Memory B cell (primary cell): ENCODE results near the gene GFOD1.
A peak's percentile ranks its signal among the peaks of the same experiment; 100 is the strongest.

ENCODE experiments used
- ATAC-seq: fragments of 150-1000 bp; cut with Tn5 transposase; 2 replicates; pipeline ENCODE4 v1.10.0; 2021; ENCODE audit warnings: low read depth, mild to moderate bottlenecking, moderate library complexity
- DNase-seq, 2 donors: peaks; one replicate each; pipeline ENCODE4 v3.0.0; 2022; ENCODE audit warnings: low spot score in 2 of 2
- H3K27ac Mint-ChIP-seq: one replicate; pipeline ENCODE4 v1.8.0; 2022; ENCODE audit warnings: mild to moderate bottlenecking, moderate library complexity, mixed read lengths
- H3K27me3 Mint-ChIP-seq: one replicate; pipeline ENCODE4 v1.8.0; 2022; ENCODE audit warnings: mixed read lengths
- H3K36me3 Mint-ChIP-seq: one replicate; pipeline ENCODE4 v1.8.0; 2022; ENCODE audit warnings: mild to moderate bottlenecking, mixed read lengths
- H3K4me1 Mint-ChIP-seq: one replicate; pipeline ENCODE4 v1.8.0; 2022; ENCODE audit warnings: mixed read lengths
- H3K4me3 Mint-ChIP-seq: one replicate; pipeline ENCODE4 v1.8.0; 2022; ENCODE audit warnings: mild to moderate bottlenecking, moderate library complexity, mixed read lengths
- H3K9me3 Mint-ChIP-seq: one replicate; pipeline ENCODE4 v1.8.0; 2022; ENCODE audit warnings: mixed read lengths

Gene GFOD1

DNA sequence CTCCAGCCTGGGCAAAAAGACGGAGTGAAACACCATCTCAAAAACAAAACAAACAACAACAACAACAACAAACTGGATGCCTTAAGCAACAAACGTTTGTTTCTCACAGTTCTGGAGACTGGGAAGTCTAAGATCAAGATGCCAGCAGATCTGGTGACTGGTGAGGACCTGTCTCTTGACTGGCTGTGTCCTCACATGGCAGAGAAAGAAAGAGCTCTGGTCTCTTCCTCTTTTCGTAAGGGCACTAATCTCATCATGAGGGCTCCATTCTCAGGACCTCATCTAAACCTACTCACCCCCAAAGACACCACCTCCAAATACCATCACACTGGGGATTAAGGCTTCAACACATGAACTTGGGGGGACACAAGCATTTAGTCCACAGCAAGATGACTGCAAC lies 13.5 kb upstream of the GFOD1 start:
- no peak overlapping the region for H3K27ac Mint-ChIP-seq
- ATAC-seq (no peak), DNase-seq (no peak)
- H3K4me1 Mint-ChIP-seq, result no peaks in the 10 kb centered on the region
- H3K36me3 Mint-ChIP-seq, result no peaks in the 10 kb centered on the region
- H3K27me3 Mint-ChIP-seq, result no peaks in the 10 kb centered on the region
- H3K4me3 Mint-ChIP-seq, result no peak overlapping the region
- no peaks in the 10 kb centered on the region for H3K9me3 Mint-ChIP-seq

DNA sequence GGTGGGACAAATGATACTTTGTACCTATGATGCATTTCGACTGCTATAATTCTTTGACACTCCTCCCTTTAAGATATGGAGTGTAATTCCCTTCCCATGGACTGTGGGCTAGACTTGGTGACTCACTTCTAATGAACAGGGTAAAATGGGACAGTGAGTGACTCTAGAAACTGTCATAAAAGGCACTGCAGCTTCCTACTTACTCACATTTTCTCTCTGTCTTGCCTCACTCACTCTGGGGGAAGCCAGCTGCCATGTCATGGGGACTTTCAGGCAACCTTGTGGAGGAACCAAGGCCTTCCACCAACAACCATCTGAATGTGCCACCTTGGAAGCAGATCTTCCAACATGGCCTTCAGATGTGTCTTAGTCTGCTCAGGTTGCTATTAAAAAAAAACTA lies 12.9 kb upstream of the GFOD1 start:
- Mint-ChIP-seq H3K4me1 (no peaks in the 10 kb centered on the region), H3K27me3 (no peaks in the 10 kb centered on the region)
- no peak for DNase-seq

DNA sequence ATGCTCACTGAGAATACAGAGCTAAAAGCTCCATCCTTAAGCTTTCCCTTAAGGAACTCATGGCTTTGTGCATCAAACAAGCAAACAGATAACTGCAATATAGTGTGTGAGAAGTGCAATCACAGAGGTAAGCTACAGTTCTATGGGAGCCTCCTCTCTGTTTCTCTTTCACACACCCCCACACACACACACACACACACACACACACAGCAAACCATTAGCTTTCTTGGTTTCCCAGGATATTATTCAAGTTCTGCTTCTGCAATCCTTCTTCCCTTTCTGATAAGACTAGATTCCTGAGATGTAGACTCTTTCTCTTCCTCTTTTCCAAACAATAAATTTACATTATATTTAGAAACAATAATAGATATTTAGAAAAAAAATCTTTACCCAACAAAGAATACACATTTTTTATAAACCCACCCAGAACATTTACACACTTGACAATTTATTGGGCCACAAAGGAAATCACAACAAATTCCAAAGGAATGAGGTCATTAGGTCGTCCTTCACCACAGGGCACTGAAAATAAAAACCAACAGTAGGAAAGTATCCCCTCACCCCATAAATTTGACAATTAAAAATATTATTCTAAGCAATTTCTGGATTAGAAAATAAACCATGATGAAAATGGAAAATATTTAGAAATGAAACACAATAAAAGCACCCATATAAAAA lies 9.3 kb upstream of the GFOD1 start:
- Mint-ChIP-seq H3K36me3 (no peaks in the 10 kb centered on the region), H3K27ac (no peak overlapping the region), H3K9me3 (no peaks in the 10 kb centered on the region), H3K27me3 (no peaks in the 10 kb centered on the region), H3K4me3 (no peak overlapping the region), H3K4me1 (no peaks in the 10 kb centered on the region)
- no peak for DNase-seq
- ATAC-seq, result no peak

More for the DNA sequence above, 12.9 kb upstream of the GFOD1 start:
- ATAC-seq, result no peak
- Mint-ChIP-seq H3K27ac (no peak overlapping the region), H3K9me3 (no peaks in the 10 kb centered on the region), H3K4me3 (no peak overlapping the region), H3K36me3 (no peaks in the 10 kb centered on the region)

DNA sequence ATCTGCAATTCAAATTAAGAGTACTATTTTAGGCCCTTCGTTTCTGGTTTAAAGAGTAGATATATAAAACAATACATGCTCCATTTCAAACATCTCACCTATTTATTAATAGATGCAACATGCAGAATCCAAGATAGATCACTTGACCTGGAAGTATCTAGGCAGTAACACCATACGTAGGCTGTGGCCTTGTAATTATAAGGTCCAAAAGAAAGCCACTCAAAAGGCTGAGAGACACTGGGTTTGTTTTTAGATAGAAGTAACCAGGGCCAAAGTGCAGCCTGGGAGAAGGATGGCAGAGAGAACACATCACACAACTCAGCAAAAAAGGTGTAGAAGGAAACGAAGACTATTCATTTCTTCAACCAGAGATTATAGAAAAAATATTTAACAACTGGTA lies 8.4 kb upstream of the GFOD1 start:
- no peaks in the 10 kb centered on the region for H3K27me3 Mint-ChIP-seq
- no peak overlapping the region for H3K27ac Mint-ChIP-seq
- DNase-seq, result no peak
- H3K4me1 Mint-ChIP-seq, result no peaks in the 10 kb centered on the region
- no peak for ATAC-seq
- no peaks in the 10 kb centered on the region for H3K9me3 Mint-ChIP-seq
- H3K36me3 Mint-ChIP-seq, result no peaks in the 10 kb centered on the region
- H3K4me3 Mint-ChIP-seq, result no peak overlapping the region

DNA sequence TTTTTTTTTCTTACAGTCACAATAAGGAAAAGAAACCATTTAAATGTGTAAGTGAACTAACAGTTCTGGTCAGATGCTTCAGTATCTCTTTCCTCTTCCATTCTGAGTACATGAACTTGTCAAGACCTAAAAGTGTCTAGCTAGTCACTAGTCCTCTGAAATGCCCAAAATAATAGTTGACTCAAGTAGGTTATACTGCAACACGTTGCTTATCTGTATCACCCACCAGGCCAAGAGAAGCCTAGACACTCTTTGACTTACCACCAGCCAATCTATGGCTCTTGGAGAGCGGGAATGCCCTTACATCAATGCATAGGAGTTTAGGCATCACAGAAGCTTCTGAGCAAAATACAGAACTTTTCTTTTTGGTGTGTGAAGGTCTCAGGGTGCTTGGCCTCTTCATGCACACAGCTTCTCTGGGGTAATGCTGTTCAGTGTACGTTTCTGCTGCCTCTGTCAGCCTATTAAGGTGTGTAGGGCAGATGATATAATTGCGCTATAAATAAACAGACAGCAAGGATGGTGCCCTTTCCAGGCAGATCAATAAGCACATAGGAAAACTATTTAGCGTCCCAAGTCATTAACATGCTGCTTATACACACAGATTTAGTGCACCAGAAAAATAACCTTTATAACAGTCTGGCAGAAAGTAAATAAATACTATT lies 7.8 kb upstream of the GFOD1 start:
- ATAC-seq, result no peak
- H3K27me3 Mint-ChIP-seq, result no peaks in the 10 kb centered on the region

DNA sequence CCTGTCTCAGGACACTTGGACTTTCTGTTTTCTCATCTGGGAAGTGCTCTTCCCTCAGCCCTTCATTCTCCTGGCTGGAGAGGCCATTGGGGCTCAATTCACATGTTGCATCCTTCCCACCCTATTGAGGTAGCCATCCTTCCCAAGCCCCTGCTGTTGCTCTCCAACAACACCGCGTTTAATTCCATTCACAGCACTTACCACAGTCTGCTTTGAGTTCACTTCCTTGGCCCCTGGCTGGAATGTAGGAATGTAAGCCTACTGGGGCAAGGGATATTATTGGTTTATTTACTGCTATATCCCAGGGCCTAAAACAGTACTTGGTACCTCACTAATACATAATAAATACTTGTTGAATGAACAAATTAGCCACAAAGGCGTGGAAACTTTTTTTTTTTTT lies 6.7 kb upstream of the GFOD1 start:
- ATAC-seq, result no peak
- Mint-ChIP-seq H3K27me3 (no peaks in the 10 kb centered on the region), H3K4me1 (no peaks in the 10 kb centered on the region), H3K9me3 (no peaks in the 10 kb centered on the region), H3K4me3 (no peak overlapping the region), H3K36me3 (no peaks in the 10 kb centered on the region), H3K27ac (no peak overlapping the region)
- DNase-seq, result no peak

More for the DNA sequence above, 7.8 kb upstream of the GFOD1 start:
- Mint-ChIP-seq H3K9me3 (no peaks in the 10 kb centered on the region), H3K27ac (no peak overlapping the region), H3K4me1 (no peaks in the 10 kb centered on the region), H3K36me3 (no peaks in the 10 kb centered on the region), H3K4me3 (no peak overlapping the region)
- DNase-seq, result no peak

DNA sequence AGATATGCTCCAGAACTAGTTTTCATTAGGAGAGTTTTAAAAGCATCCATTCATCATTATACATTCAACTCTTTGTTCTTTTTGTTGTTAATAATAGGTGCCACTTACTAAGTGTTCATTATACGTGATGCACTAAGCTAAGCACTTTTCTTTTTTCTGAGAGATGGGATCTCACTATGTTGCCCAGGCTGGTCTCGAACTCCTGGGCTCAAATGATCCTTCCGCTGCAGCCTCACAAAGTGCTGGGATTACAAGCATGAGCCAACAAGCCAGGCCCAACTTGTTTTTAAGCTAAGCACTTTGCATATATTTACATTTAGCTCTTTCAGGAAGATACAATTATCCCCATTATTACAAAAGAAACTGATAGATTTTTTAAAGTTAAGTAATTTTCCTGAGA lies 5.7 kb upstream of the GFOD1 start:
- peaks cover 6% of the 10 kb centered on the region for H3K4me1 Mint-ChIP-seq
- H3K36me3 Mint-ChIP-seq, result no peaks in the 10 kb centered on the region
- ATAC-seq (no peak), DNase-seq (no peak)
- H3K27me3 Mint-ChIP-seq, result no peaks in the 10 kb centered on the region
- no peak overlapping the region for H3K27ac Mint-ChIP-seq
- no peak overlapping the region for H3K4me3 Mint-ChIP-seq
- no peaks in the 10 kb centered on the region for H3K9me3 Mint-ChIP-seq

DNA sequence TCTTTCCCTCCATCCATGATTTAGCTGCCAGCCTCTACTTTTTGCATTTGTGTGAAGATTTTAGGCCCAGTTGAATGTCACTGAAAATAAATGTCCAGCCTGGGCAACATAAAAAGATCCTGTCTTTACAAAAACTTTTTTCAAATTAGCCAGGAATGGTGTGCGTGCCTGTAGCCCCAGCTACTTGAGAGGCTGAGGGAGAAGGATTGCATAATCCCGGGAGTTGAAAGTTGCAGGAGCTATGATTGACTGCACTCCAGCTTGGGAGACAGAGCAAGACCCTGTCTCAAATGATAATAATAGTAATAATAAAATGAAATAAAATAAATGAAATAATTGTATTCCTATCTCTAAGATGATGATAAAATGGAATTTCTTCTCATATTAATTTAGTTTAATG lies 5.0 kb upstream of the GFOD1 start:
- no peak for DNase-seq
- H3K4me3 Mint-ChIP-seq, result no peak overlapping the region
- H3K9me3 Mint-ChIP-seq, result no peaks in the 10 kb centered on the region
- no peak for ATAC-seq
- H3K4me1 Mint-ChIP-seq, result peaks cover 8% of the 10 kb centered on the region
- H3K36me3 Mint-ChIP-seq, result no peaks in the 10 kb centered on the region
- no peak overlapping the region for H3K27ac Mint-ChIP-seq
- H3K27me3 Mint-ChIP-seq, result no peaks in the 10 kb centered on the region

DNA sequence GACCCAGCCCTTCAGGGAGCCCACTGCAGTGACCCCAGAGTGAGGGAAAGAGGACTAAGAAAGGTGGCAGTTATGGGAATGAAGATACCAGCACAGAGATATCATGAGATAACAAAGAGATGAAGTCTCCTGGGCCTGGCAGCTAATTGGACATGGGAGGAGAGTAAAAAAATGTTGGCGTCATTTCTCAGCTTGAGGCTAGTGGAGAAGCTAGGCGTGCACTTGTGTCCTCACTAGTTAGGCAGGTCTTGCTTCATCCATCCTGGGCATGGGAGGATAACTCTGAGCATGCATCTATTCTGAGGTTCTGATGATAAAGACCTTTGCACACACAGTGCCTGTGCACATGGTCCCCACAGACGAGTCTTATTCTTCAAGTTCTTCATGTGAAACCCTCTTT lies 4.1 kb upstream of the GFOD1 start:
- H3K27ac Mint-ChIP-seq, result no peak overlapping the region
- no peaks in the 10 kb centered on the region for H3K9me3 Mint-ChIP-seq
- DNase-seq, result no peak
- H3K4me3 Mint-ChIP-seq, result no peak overlapping the region
- no peaks in the 10 kb centered on the region for H3K36me3 Mint-ChIP-seq
- H3K4me1 Mint-ChIP-seq, result peaks cover 8% of the 10 kb centered on the region
- no peak for ATAC-seq
- H3K27me3 Mint-ChIP-seq, result no peaks in the 10 kb centered on the region

DNA sequence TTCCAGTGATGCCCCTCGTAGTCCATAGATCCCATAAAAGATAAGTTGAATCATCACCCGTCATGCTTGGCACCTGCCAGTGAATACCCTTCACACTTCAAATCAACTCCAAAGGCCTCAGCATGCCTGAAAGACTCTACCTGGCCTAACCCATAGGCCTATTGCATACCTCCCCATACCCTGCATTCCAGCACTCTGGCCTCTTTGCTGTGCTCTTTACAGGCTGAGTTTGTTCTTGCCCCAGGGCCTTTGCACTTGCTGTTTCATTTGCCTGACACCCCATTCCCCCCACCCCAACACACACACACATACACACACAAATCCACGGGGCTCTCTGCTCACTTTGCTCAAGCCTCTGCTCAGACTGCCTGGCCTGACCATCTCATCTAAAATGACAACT lies 3.0 kb upstream of the GFOD1 start:
- Mint-ChIP-seq H3K36me3 (no peaks in the 10 kb centered on the region), H3K4me1 (peaks cover 13% of the 10 kb centered on the region), H3K27ac (no peak overlapping the region), H3K27me3 (no peaks in the 10 kb centered on the region), H3K9me3 (no peaks in the 10 kb centered on the region), H3K4me3 (no peak overlapping the region)
- DNase-seq (no peak), ATAC-seq (no peak)

DNA sequence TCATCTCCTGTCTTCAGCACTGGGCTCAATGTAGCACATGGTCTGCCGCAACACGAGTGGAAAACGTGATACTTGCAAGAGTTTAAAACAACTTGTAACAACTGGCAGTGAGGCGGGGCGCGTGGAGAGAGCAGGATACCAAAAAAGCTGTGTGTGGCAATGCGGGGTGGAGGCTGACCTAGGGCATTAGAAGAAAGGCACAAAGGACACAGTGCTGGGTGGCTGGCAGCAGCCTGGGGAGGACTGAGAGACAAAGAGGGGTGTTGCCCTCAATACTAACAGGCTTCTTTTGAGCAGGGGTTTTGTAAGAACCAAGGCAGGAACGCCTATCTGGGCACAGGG lies 1.5 kb upstream of the GFOD1 start:
- DNase-seq, result no peak
- H3K4me3 Mint-ChIP-seq, result peak overlapping the region; percentile 95
- H3K27ac Mint-ChIP-seq, result no peak overlapping the region
- no peaks in the 10 kb centered on the region for H3K9me3 Mint-ChIP-seq
- no peaks in the 10 kb centered on the region for H3K36me3 Mint-ChIP-seq
- H3K4me1 Mint-ChIP-seq, result peaks cover 25% of the 10 kb centered on the region
- no peaks in the 10 kb centered on the region for H3K27me3 Mint-ChIP-seq
- ATAC-seq, result no peak

DNA sequence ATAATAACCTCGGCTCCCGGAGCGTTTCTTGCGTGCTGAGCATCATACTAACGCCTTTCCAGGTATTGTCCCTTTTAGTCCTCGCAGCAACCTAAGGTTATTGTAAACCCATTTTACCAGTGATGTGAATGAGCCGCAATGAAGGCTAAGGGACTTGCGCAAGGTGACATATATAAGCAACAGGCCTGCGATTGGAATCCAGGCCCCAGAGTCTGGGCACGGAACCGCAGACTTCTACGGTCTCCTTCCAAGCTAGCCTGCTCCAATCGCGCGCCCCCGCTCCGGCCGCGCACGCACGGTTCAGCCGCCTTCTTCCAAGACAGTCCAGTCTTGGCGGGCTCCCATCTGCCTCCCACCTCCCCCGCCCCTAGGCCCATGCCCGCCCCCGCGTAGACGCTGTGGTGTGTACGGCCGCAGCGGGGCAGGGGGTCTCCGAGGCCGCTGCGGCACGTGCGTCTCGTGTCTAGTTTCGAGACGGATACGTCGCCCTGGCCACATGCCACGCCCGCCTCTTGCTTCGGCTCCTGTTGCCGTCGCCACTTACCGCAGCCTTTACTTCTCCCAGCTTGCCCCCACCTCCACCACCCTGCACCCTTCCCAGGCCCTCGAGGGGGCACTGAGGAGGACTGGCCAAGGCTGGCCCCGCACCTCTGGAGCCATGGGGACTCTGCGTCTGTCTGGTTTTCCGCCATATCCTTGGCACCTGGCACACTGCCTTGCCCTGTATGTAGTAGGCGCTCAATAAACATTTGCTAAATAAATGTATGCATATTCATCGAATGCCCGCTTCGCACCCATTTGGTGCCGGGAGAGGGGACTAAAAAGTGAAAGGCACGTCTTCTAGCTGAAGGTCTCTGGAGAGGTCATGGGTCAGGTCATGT lies 855 bp upstream of the GFOD1 start:
- H3K27me3 Mint-ChIP-seq, result no peaks in the 10 kb centered on the region
- peak overlapping the region; percentile 95 for H3K4me3 Mint-ChIP-seq
- H3K4me1 Mint-ChIP-seq, result peaks cover 30% of the 10 kb centered on the region
- H3K36me3 Mint-ChIP-seq, result no peaks in the 10 kb centered on the region
- no peaks in the 10 kb centered on the region for H3K9me3 Mint-ChIP-seq
- DNase-seq (peak in 1 of 2 donors; percentile 34), ATAC-seq (no peak)
- peak overlapping the region; percentile 62 for H3K27ac Mint-ChIP-seq

DNA sequence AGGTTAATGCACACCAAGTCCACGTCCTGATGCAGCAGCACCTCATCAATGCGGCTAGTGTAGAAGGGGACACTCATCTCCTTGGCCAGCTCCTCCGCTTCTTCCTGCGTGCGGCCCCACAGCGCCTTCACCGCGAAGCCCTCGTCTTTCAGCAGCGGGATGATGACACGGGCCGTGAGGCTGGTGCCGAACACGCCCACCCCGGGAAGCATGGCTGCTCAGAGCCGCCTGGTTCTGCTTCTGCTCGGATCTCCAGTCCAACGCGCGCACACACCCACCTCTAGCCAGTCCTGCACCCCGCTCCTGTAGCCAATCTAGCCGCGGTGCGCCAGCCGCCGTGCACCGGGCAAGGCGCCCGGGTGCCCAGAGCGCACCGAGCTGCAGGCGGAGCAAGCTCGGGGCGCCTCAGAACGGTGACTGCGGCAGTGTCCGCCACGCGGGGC lies 700 bp downstream of the GFOD1 start:
- H3K9me3 Mint-ChIP-seq, result no peaks in the 10 kb centered on the region
- H3K36me3 Mint-ChIP-seq, result no peaks in the 10 kb centered on the region
- peak; percentile 66 for ATAC-seq
- H3K4me1 Mint-ChIP-seq, result peaks cover 30% of the 10 kb centered on the region
- H3K27ac Mint-ChIP-seq, result peak overlapping the region; percentile 89
- peak in 1 of 2 donors; percentile 67 for DNase-seq
- H3K27me3 Mint-ChIP-seq, result no peaks in the 10 kb centered on the region
- H3K4me3 Mint-ChIP-seq, result peak overlapping the region; percentile 95

DNA sequence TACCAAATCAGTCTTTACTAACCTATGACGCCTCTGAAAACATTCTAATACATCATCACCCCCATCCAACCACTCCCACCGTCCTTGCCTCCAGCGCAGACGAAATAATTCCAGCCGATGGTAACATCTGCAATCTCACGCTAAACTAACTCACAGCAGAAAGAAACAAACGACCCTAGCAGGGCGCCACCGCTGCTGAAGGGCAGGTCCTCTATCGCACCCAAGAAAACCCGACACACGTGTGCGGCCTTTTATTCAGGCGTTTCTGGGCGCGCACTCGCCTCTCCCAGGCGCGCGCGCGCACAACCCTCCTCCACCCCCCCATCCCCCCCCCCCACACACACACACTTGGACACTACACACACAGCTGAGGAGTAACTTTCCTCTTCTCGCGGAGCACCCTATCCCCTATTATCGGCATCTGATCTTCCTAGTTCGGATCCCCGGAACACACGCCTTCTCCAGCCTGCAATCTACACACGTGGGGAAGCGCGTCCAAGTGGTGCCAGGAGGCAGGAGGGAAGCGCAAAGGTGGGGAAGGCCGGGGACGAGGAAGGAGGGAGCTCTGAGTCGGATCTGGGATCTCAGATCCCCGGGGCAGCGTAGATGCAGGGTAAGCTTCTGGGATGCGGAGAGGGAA lies 1.4 kb downstream of the GFOD1 start:
- peaks cover 35% of the 10 kb centered on the region for H3K4me1 Mint-ChIP-seq
- peak overlapping the region; percentile 89 for H3K27ac Mint-ChIP-seq
- ATAC-seq, result peak; percentile 28
- peak; percentile 28 to 33 for DNase-seq
- H3K36me3 Mint-ChIP-seq, result peaks cover 2% of the 10 kb centered on the region
- no peaks in the 10 kb centered on the region for H3K9me3 Mint-ChIP-seq
- peak overlapping the region; percentile 95 for H3K4me3 Mint-ChIP-seq
- H3K27me3 Mint-ChIP-seq, result no peaks in the 10 kb centered on the region
